Naive thymus-derived CD4-positive, alpha-beta T cell (primary cell): ENCODE data around the gene FAM234A. TPM values are rescaled to one million over a fixed set of nuclear protein-coding genes. Genes with fewer than 3 reads are reported as not detected.

Source experiments
- ATAC-seq: fragments of 150-1000 bp; cut with Tn5 transposase; 2 replicates; pipeline ENCODE4 v1.10.0; 2021; ENCODE audit warnings: mild to moderate bottlenecking, moderate library complexity
- CTCF ChIA-PET: fragments of 350-600 bp; sonication (Branson Sonifier 250); formaldehyde crosslinking; loops from one replicate; lab custom pipeline; 2021; ENCODE audit warnings: antibody characterized with exemption; lab: Charles Lee
- POLR2A ChIA-PET: fragments of 350-600 bp; sonication (Branson Sonifier 250); formaldehyde crosslinking; loops from one replicate; lab custom pipeline; 2021; ENCODE audit warnings: antibody characterized with exemption, inconsistent platforms; lab: Charles Lee
- DNase-seq, 9 donors: peaks; one replicate each; pipeline versions ENCODE4 v3.0.0 to v3.0.0-alpha.2; 2020 to 2022; ENCODE audit warnings: mixed read lengths in 1 of 9
- H3K27ac ChIP-seq: one replicate; pipeline ENCODE4 v1.7.0; 2013; ENCODE audit warnings: mild to moderate bottlenecking, low read depth, low read length, moderate library complexity
- H3K27me3 ChIP-seq, 2 donors: one replicate each; pipeline ENCODE4 v1.7.0; 2013; ENCODE audit warnings: low read length in 2 of 2, mild to moderate bottlenecking in 2 of 2, moderate library complexity in 2 of 2; ENCODE audit not compliant: control insufficient read depth in 2 of 2, insufficient read depth in 2 of 2
- H3K36me3 ChIP-seq, 3 experiments: 1 replicate in 2 of 3; 2 replicates in 1 of 3; pipeline ENCODE4 v1.7.0; 2013; ENCODE audit warnings: low read length in 3 of 3, mild to moderate bottlenecking in 3 of 3, moderate library complexity in 1 of 3; ENCODE audit not compliant: insufficient read depth in 3 of 3, control insufficient read depth in 2 of 3
- H3K4me1 ChIP-seq, 2 donors: one replicate each; pipeline ENCODE4 v1.7.0; 2013; ENCODE audit warnings: low read length in 2 of 2, mild to moderate bottlenecking in 2 of 2, moderate library complexity in 1 of 2; ENCODE audit not compliant: control insufficient read depth in 2 of 2, insufficient read depth in 2 of 2
- H3K4me3 ChIP-seq: 2 replicates; pipeline ENCODE4 v1.7.0; 2013; ENCODE audit warnings: mild to moderate bottlenecking, low read length
- H3K9me3 ChIP-seq, 3 experiments: 1 replicate in 2 of 3; 2 replicates in 1 of 3; pipeline ENCODE4 v1.7.0; 2013; ENCODE audit warnings: low read length in 3 of 3; ENCODE audit not compliant: control insufficient read depth in 2 of 3
- H3K27ac Mint-ChIP-seq, 9 donors: one replicate each; pipeline ENCODE4 v1.8.0; 2020 to 2022; ENCODE audit warnings: mixed read lengths in 9 of 9, mild to moderate bottlenecking in 8 of 9, moderate library complexity in 5 of 9, inconsistent platforms in 2 of 9
- H3K27me3 Mint-ChIP-seq, 5 donors: one replicate each; pipeline ENCODE4 v1.8.0; 2021 to 2022; ENCODE audit warnings: mixed read lengths in 5 of 5, mild to moderate bottlenecking in 1 of 5
- H3K36me3 Mint-ChIP-seq, 5 donors: one replicate each; pipeline ENCODE4 v1.8.0; 2020 to 2022; ENCODE audit warnings: mixed read lengths in 5 of 5, mild to moderate bottlenecking in 3 of 5, inconsistent platforms in 1 of 5
- H3K4me1 Mint-ChIP-seq, 7 donors: one replicate each; pipeline ENCODE4 v1.8.0; 2020 to 2022; ENCODE audit warnings: mixed read lengths in 7 of 7, mild to moderate bottlenecking in 3 of 7, inconsistent platforms in 1 of 7
- H3K4me3 Mint-ChIP-seq, 10 donors: one replicate each; pipeline ENCODE4 v1.8.0; 2020 to 2022; ENCODE audit warnings: mild to moderate bottlenecking in 10 of 10, mixed read lengths in 10 of 10, moderate library complexity in 6 of 10, inconsistent platforms in 2 of 10
- H3K9me3 Mint-ChIP-seq, 11 donors: one replicate each; pipeline ENCODE4 v1.8.0; 2020 to 2022; ENCODE audit warnings: mixed read lengths in 11 of 11, mild to moderate bottlenecking in 4 of 11, inconsistent platforms in 1 of 11, moderate library complexity in 1 of 11
- intact Hi-C, 2 donors: fragments of 100-400 bp; cut with micrococcal nuclease; formaldehyde crosslinking; loops; one replicate each; pipeline ENCODE4 v1.15.1; 2023
- polyA plus RNA-seq, 2 donors: library from polyadenylated mRNA; unstranded; fragments of 300-500 nt; fragmentation: Illumina TruSeq; gene quantifications; one replicate each; pipeline ENCODE4 v1.2.3, GENCODE V29; 2021
- total RNA-seq, 6 experiments: library from RNA in 5 of 6; stranded (reverse) in 5 of 6; gene quantifications; 1 replicate in 5 of 6; 2 replicates in 1 of 6; pipeline ENCODE4 v1.2.3 and lab custom pipeline; 2021 to 2026

The FAM234A gene
- total and polyA plus RNA-seq, 7 experiments from 2014 or later, result 30.4 to 43.9 (median 32.9) TPM

GRCh38 chr16:307691-308312 lies 73.2 kb downstream of the FAM234A start:
- ATAC-seq (peak; percentile 48), DNase-seq (no peak)
- peaks cover 10 to 37% (median 26%) of the 10 kb centered on the region in 7 donors for H3K4me1 Mint-ChIP-seq
- H3K4me3 Mint-ChIP-seq, result no peak overlapping the region
- peaks cover 0 to 29% (median 0%) of the 10 kb centered on the region in 5 donors for H3K36me3 Mint-ChIP-seq
- no peaks in the 10 kb centered on the region for H3K9me3 Mint-ChIP-seq
- peaks cover 0 to 4% of the 10 kb centered on the region in 2 donors for H3K4me1 ChIP-seq
- peak overlapping the region in 1 of 9 donors; percentile 32 for H3K27ac Mint-ChIP-seq
- POLR2A ChIA-PET, result interaction anchor here (1.0 kb wide), 1 partner anchor 17 kb away, joined by 3 read pairs; no protein-coding TSS in a partner anchor
- CTCF ChIA-PET, result no interaction called here
- intact Hi-C loops, result loop anchor here in 1 of 2 donors (5.0 kb wide), 2 partner anchors 44 to 191 kb away; partner anchors contain the start of gene AXIN1
- H3K4me3 ChIP-seq, result no peak overlapping the region
- H3K27ac ChIP-seq, result no peak overlapping the region
- H3K36me3 ChIP-seq, result peaks cover 5 to 56% (median 21%) of the 10 kb centered on the region in 3 experiments
- H3K27me3 ChIP-seq, result no peaks in the 10 kb centered on the region
- no peaks in the 10 kb centered on the region for H3K27me3 Mint-ChIP-seq
- H3K9me3 ChIP-seq, result no peaks in the 10 kb centered on the region

GRCh38 chr16:309476-309875 lies 74.9 kb downstream of the FAM234A start:
- Histone ChIP-seq H3K4me1 (peaks cover 0 to 4% of the 10 kb centered on the region in 2 donors), H3K4me3 (no peak overlapping the region), H3K36me3 (peaks cover 5 to 63% (median 29%) of the 10 kb centered on the region in 3 experiments), H3K9me3 (no peaks in the 10 kb centered on the region), H3K27ac (no peak overlapping the region), H3K27me3 (no peaks in the 10 kb centered on the region)
- CTCF ChIA-PET, result interaction anchor here (0.8 to 1.4 kb wide), 3 partner anchors 42 to 243 kb away, joined by 3 to 4 read pairs (median 3); no protein-coding TSS in a partner anchor
- POLR2A ChIA-PET, result interaction anchor here (0.8 to 1.2 kb wide), 3 partner anchors 15 to 81 kb away, joined by 3 to 5 read pairs (median 3); partner anchors contain the start of gene MRPL28
- H3K36me3 Mint-ChIP-seq, result peaks cover 0 to 25% (median 0%) of the 10 kb centered on the region in 5 donors
- peaks cover 10 to 37% (median 20%) of the 10 kb centered on the region in 7 donors for H3K4me1 Mint-ChIP-seq
- no peaks in the 10 kb centered on the region for H3K9me3 Mint-ChIP-seq
- peak overlapping the region in 3 of 10 donors; percentile 28 to 57 (median 39) for H3K4me3 Mint-ChIP-seq
- H3K27ac Mint-ChIP-seq, result peak overlapping the region in 7 of 9 donors; percentile 25 to 82 (median 69)
- no peaks in the 10 kb centered on the region for H3K27me3 Mint-ChIP-seq
- peak; percentile 60 for ATAC-seq
- DNase-seq, result peak in 5 of 9 donors; percentile 33 to 52 (median 40)
- intact Hi-C loops, result loop anchor here in 1 of 2 donors (1.0 to 5.0 kb wide), 3 partner anchors 43 to 192 kb away; partner anchors contain the start of gene AXIN1

- Mint-ChIP-seq H3K4me3 (no peak overlapping the region), H3K27me3 (no peaks in the 10 kb centered on the region), H3K27ac (peak overlapping the region in 1 of 9 donors; percentile 31), H3K36me3 (peaks cover 0 to 22% (median 0%) of the 10 kb centered on the region in 5 donors), H3K9me3 (no peaks in the 10 kb centered on the region), H3K4me1 (peaks cover 13 to 44% (median 26%) of the 10 kb centered on the region in 7 donors)
- DNase-seq (no peak), ATAC-seq (no peak)
- Histone ChIP-seq H3K9me3 (no peaks in the 10 kb centered on the region), H3K4me3 (no peak overlapping the region), H3K27me3 (no peaks in the 10 kb centered on the region), H3K27ac (no peak overlapping the region), H3K36me3 (peaks cover 10 to 58% (median 29%) of the 10 kb centered on the region in 3 experiments), H3K4me1 (peaks cover 3 to 4% of the 10 kb centered on the region in 2 donors)
- intact Hi-C loops, result no loop called here
- POLR2A ChIA-PET, result interaction anchor here (0.5 kb wide), 1 partner anchor 14 kb away, joined by 3 read pairs; no protein-coding TSS in a partner anchor
- CTCF ChIA-PET, result interaction anchor here (0.8 kb wide), 1 partner anchor 37 kb away, joined by 4 read pairs; no protein-coding TSS in a partner anchor
Measured at GRCh38 chr16:311725-312124, 77.1 kb downstream of the FAM234A start.

- H3K4me1 Mint-ChIP-seq, result peaks cover 13 to 60% (median 34%) of the 10 kb centered on the region in 7 donors
- no peaks in the 10 kb centered on the region for H3K9me3 Mint-ChIP-seq
- CTCF ChIA-PET, result no interaction called here
- POLR2A ChIA-PET, result interaction anchor here (0.8 kb wide), 1 partner anchor 41 kb away, joined by 3 read pairs; no protein-coding TSS in a partner anchor
- H3K36me3 Mint-ChIP-seq, result peaks cover 0 to 30% (median 2%) of the 10 kb centered on the region in 5 donors
- Histone ChIP-seq H3K4me1 (peaks cover 8 to 11% of the 10 kb centered on the region in 2 donors), H3K9me3 (no peaks in the 10 kb centered on the region), H3K36me3 (peaks cover 10 to 61% (median 29%) of the 10 kb centered on the region in 3 experiments), H3K27ac (no peak overlapping the region), H3K4me3 (no peak overlapping the region), H3K27me3 (no peaks in the 10 kb centered on the region)
- DNase-seq (no peak), ATAC-seq (no peak)
- intact Hi-C loops, result no loop called here
- H3K4me3 Mint-ChIP-seq, result no peak overlapping the region
- no peak overlapping the region for H3K27ac Mint-ChIP-seq
- no peaks in the 10 kb centered on the region for H3K27me3 Mint-ChIP-seq
Measured at GRCh38 chr16:314351-314750, 79.7 kb downstream of the FAM234A start.

- Mint-ChIP-seq H3K27me3 (no peaks in the 10 kb centered on the region), H3K4me3 (no peak overlapping the region)
- no peak overlapping the region for H3K4me3 ChIP-seq
Measured at GRCh38 chr16:314795-315299, 80.2 kb downstream of the FAM234A start.

More at GRCh38 chr16:314795-315299, 80.2 kb downstream of the FAM234A start:
- POLR2A ChIA-PET, result interaction anchor here (0.8 kb wide), 1 partner anchor 40 kb away, joined by 3 read pairs; no protein-coding TSS in a partner anchor
- no peak for ATAC-seq
- intact Hi-C loops, result no loop called here
- Histone ChIP-seq H3K4me1 (peaks cover 8 to 12% of the 10 kb centered on the region in 2 donors), H3K9me3 (no peaks in the 10 kb centered on the region), H3K27ac (no peak overlapping the region), H3K27me3 (no peaks in the 10 kb centered on the region), H3K36me3 (peaks cover 10 to 64% (median 27%) of the 10 kb centered on the region in 3 experiments)
- CTCF ChIA-PET, result no interaction called here
- peaks cover 17 to 60% (median 36%) of the 10 kb centered on the region in 7 donors for H3K4me1 Mint-ChIP-seq
- no peak for DNase-seq
- peak overlapping the region in 1 of 9 donors; percentile 43 for H3K27ac Mint-ChIP-seq
- no peaks in the 10 kb centered on the region for H3K9me3 Mint-ChIP-seq
- H3K36me3 Mint-ChIP-seq, result peaks cover 0 to 33% (median 5%) of the 10 kb centered on the region in 5 donors
